ENCODE data around the gene NAA10.
A peak's percentile ranks its signal among the peaks of the same experiment; 100 is the strongest.

NAA10 gene

DNA sequence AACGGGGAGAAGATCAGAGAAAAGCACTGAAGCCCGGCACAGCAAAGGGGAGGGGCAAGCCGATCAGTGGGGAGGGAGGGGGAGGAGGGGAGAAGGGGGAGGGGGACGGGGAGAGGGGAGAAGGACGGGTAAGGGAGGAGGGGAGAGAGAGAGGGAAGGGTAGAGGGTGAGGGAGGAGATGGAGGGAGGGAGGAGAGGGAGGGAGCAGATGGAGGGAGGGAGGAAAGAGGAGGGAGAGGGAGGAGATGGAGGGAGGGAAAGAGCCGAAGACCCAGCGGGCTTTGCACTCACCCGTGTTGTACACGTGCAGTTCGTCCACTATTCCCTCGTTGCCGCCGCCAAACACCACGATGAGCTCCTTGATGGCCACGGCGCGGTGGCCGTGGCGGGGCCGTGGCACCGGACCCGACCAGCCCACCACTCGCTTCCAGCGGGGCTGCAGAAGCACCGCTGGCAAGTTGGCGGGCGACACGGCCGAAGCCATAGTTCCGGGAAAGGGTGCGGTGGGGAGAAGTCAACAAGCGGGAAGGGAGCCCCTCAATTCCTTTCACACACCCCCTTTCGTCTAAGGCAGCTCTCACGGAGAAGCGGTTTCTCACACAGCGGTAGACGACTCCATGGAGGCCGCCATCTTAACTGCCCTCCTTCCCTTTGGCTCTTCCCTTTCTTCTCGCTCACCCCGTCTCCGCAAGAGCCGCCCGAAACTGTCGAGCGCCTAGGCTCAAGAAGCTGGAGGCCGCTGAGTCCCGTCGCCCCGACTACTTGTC, 35.7 kb upstream of the NAA10 start:
- TF ChIP-seq, protein P1, sequence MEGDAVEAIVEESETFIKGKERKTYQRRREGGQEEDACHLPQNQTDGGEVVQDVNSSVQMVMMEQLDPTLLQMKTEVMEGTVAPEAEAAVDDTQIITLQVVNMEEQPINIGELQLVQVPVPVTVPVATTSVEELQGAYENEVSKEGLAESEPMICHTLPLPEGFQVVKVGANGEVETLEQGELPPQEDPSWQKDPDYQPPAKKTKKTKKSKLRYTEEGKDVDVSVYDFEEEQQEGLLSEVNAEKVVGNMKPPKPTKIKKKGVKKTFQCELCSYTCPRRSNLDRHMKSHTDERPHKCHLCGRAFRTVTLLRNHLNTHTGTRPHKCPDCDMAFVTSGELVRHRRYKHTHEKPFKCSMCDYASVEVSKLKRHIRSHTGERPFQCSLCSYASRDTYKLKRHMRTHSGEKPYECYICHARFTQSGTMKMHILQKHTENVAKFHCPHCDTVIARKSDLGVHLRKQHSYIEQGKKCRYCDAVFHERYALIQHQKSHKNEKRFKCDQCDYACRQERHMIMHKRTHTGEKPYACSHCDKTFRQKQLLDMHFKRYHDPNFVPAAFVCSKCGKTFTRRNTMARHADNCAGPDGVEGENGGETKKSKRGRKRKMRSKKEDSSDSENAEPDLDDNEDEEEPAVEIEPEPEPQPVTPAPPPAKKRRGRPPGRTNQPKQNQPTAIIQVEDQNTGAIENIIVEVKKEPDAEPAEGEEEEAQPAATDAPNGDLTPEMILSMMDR (conservative IDR thresholded peaks at IDR 0.05; ENCODE audit: low read depth) = no peak
- CTCF ChIA-PET = interaction anchor here (0.7 kb wide), 1 partner anchor 43 kb away, joined by 3 read pairs; no protein-coding TSS in a partner anchor
- POLR2A ChIA-PET (ENCODE audit: low non-redundant PET) = no interaction called here
- DNase-seq (ENCODE audit: low spot score) = no peak
- H3K27ac ChIP-seq = peak overlapping the region; percentile 97

DNA sequence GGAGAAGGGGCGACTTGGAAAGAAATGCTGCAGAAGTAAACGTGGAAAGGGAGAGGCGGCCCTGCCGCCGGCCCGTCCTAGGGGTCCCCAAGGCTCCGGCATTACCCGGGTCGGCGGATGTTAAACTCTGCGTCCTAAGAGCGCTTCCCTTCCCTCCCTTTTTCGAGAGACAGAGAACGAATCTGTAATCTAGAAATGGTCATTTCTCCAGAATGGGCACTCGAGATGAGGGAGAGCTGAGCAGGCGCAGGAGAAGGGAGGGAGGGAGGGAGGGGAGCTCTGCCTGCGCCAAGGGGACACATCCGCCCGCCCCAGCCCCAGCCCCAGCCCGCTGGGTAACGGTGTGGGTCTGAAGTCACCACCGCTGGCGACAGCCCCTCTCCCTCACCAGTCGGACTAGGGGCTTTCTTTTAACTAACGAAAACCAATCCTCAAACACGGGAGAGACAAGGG, 35.1 kb upstream of the NAA10 start:
- TF ChIP-seq, protein P1 (conservative IDR thresholded peaks at IDR 0.05; ENCODE audit: low read depth) = no peak
- CTCF ChIA-PET = no interaction called here
- DNase-seq (ENCODE audit: low spot score) = no peak
- H3K27ac ChIP-seq = peak overlapping the region; percentile 97
- POLR2A ChIA-PET (ENCODE audit: low non-redundant PET) = no interaction called here

DNA sequence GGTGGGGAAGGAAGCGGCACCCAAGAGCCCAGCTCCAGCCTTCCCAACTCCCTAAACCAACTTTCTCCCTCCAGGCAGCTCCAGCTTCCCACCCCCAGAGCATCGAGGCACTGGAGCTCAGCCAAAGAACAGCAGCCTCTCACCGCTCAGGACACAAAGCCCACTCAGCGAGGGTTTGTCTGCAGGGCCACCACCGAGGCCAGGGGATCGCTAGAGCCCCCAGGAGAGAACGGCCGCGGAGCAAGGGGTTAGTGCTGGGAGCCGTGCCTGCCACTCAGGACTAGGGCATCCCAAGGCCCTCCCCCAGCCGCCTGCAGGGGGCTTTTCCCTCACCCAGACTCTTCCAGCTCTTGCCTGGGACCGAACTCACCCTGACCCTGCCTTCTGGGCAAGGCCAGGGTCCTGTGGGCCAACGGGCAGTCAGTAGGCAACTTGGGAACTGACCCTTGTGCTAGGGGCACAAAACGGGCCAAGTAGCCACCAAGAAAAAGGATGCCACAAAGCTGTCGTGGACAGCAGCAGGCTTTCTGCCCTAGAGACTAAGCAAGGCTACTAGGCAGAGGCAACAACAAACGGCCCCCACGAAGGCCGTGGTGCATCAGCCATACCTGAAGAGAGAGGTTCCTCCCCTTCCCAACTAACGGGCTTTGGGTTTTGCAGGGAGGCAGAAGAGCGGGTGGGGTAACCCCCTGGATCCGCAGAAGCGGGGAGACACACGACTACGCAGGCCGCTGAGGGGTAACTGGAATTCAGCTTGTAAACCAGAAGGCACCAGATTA, 34.5 kb upstream of the NAA10 start:
- TF ChIP-seq, protein P1 (conservative IDR thresholded peaks at IDR 0.05; ENCODE audit: low read depth) = no peak
- DNase-seq (ENCODE audit: low spot score) = no peak
- ChIA-PET CTCF (no interaction called here), POLR2A (ENCODE audit: low non-redundant PET) (no interaction called here)
- peak overlapping the region; percentile 97 for H3K27ac ChIP-seq

DNA sequence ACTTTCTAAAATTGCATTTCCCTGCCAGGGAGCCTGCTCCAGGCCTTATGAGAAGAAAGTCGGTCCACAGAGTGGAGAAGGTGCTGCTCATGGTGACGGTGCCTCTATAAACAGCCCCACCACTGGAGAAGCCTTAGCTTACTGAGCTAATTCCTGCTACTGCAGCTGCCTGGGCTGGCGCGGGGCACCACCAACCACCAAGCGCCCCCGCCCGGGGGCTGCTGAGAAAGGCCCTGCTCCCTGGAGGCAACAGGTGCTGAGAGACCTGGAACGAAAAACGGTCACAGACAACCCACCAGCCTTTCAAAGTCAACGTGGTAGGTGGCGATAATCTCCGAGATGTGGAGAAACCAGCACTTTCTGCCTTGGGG, 33.9 kb upstream of the NAA10 start:
- no peak for DNase-seq (ENCODE audit: low spot score)
- TF ChIP-seq, protein P1 (conservative IDR thresholded peaks at IDR 0.05; ENCODE audit: low read depth) = no peak
- POLR2A ChIA-PET (ENCODE audit: low non-redundant PET) = no interaction called here
- H3K27ac ChIP-seq = peak overlapping the region; percentile 97
- CTCF ChIA-PET = interaction anchor here (0.5 kb wide), 1 partner anchor 856 kb away, joined by 3 read pairs; no protein-coding TSS in a partner anchor

DNA sequence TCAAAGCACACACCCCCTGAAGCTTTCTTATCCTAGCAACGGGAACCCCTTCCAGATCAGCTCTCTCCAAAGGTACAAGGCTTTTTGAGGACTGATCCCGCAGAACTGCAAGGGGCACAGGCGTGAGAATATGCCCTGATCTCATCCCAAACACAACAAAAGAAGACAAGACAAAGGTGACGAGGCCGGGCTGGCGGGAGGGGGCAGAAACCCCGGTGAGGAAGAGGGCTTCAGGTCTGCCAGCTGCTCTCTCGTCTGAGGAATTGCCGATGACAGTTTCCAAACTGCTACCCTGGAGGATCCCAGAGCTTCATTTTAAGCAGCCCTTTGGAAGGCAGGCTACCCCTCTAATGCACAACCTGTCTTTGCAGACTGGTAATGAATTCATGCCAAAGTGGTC, 33.4 kb upstream of the NAA10 start:
- DNase-seq (ENCODE audit: low spot score) = no peak
- POLR2A ChIA-PET (ENCODE audit: low non-redundant PET) = no interaction called here
- CTCF ChIA-PET = interaction anchor here (0.5 kb wide), 1 partner anchor 857 kb away, joined by 3 read pairs; no protein-coding TSS in a partner anchor
- peak overlapping the region; percentile 97 for H3K27ac ChIP-seq
- TF ChIP-seq, protein P1 (conservative IDR thresholded peaks at IDR 0.05; ENCODE audit: low read depth) = no peak

DNA sequence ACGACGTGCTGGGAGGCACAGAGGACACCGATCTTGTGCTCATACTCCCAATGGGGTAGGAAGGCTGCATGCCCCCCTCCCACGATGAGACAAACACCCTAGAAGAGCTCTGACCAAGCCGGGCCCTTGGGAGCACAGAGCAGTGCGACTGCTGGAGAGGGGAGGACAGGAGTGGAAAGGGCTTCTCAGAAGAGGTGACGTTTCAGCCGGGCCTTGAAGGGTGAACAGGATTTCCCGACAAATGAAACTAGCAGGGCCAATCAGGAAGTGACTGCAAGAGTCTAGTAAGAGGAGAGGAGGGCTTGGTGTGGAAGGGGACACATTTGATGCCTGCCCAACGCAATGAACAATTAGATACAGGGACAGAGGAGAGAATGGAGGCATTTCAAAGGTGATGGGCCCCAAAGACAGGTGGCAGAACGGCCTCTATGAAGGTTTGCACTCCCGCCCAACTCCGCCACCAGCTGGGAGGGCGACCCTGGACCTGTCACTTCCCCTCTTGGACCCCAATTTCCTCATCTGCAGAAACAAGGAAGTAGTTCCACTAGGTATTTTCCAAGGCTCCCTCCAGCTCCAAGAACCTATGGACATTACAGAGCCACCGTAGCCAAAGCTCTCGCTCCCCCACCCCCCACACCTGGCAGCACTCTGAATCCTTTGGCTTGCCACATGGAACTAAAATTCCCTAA, 32.8 kb upstream of the NAA10 start:
- POLR2A ChIA-PET (ENCODE audit: low non-redundant PET) = no interaction called here
- H3K27ac ChIP-seq = peak overlapping the region; percentile 97
- TF ChIP-seq, protein P1 (conservative IDR thresholded peaks at IDR 0.05; ENCODE audit: low read depth) = no peak
- CTCF ChIA-PET = no interaction called here
- DNase-seq (ENCODE audit: low spot score) = no peak
